Measurements from ENCODE around the gene TMC8. TPM values are rescaled to one million over a fixed set of nuclear protein-coding genes. Genes with fewer than 3 reads are reported as not detected.

TMC8 gene
- total RNA-seq, 1 donor from 2014 or later, result 0.79 TPM

- Mint-ChIP-seq H3K4me3 (peak overlapping the region; percentile 23), H3K27ac (ENCODE audit: unreplicated experiment) (no peak overlapping the region), H3K9me3 (no peaks in the 10 kb centered on the region), H3K27me3 (ENCODE audit: low read depth) (peaks cover 30% of the 10 kb centered on the region), H3K36me3 (ENCODE audit: low read depth) (no peaks in the 10 kb centered on the region), H3K4me1 (peaks cover 14% of the 10 kb centered on the region)
- DNase-seq (ENCODE audit: low read depth, low spot score), result peak; percentile 40
- TF ChIP-seq CTCF (conservative IDR thresholded peaks at IDR 0.05), result peak; percentile 58
Measured at GRCh38 chr17:78133971-78134898, 3.7 kb downstream of the TMC8 start.

DNA sequence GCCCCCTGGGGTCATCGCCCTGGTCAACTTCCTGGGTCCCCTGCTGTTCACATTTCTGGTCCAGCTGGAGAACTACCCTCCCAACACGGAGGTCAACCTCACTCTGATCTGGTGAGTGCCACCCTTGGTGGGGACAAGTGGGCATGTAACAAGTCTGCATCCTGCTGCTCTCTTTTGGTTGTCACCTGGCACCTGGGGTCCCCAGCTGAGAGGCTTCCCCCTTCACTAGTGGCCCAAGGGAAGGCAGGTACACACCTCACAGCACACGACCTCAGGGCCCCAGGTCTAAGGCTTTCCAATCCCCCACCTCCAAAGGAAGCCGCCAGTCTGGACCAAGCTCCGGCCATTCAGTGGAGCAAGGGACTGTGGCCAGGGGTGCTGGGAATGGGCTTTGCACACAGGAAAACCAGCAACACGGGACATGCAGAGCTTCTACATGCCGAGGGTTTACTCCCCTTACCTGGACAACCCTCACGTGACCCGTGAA is 4.4 kb downstream of the TMC8 start:
- Mint-ChIP-seq H3K36me3 (ENCODE audit: low read depth) (no peaks in the 10 kb centered on the region), H3K27ac (ENCODE audit: unreplicated experiment) (no peak overlapping the region), H3K4me1 (peaks cover 10% of the 10 kb centered on the region), H3K4me3 (no peak overlapping the region), H3K9me3 (no peaks in the 10 kb centered on the region), H3K27me3 (ENCODE audit: low read depth) (peaks cover 27% of the 10 kb centered on the region)
- no peak for DNase-seq (ENCODE audit: low read depth, low spot score)
- TF ChIP-seq CTCF (conservative IDR thresholded peaks at IDR 0.05), result no peak

DNA sequence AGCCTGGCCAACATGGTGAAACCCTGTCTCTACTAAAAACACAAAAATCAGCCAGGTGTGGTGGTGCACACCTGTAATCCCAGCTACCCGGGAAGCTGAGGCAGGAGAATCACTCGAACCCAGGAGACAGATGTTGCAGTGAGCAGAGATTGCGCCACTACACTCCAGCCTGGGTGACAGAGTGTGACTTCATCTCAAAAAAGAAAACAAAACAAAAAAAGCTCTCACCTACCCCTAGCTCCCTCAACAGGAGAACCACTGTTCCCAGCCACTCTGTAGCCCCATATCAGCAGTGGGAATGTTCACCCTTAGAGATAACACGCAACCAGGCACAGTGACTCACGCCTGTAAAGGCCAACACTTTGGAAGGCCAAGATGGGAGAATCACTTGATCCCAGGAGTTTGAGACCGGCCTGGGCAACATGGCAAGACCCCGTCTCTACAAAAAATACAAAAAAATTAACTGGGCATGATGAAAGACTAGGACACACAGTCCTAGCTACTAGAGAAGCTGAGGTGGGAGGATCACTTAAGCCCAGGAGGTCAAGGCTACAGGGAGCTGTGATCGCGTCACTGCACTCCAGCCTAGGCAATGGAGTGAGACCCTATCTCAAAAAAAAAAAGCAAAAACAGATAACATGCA is 5.4 kb downstream of the TMC8 start:
- no peak for TF ChIP-seq CTCF (conservative IDR thresholded peaks at IDR 0.05)
- DNase-seq (ENCODE audit: low read depth, low spot score), result no peak
- peaks cover 3% of the 10 kb centered on the region for H3K9me3 Mint-ChIP-seq
- H3K4me1 Mint-ChIP-seq, result peaks cover 6% of the 10 kb centered on the region
- peak overlapping the region; percentile 45 for H3K27ac Mint-ChIP-seq (ENCODE audit: unreplicated experiment)
- H3K36me3 Mint-ChIP-seq (ENCODE audit: low read depth), result no peaks in the 10 kb centered on the region
- H3K27me3 Mint-ChIP-seq (ENCODE audit: low read depth), result peaks cover 22% of the 10 kb centered on the region
- H3K4me3 Mint-ChIP-seq, result no peak overlapping the region

DNA sequence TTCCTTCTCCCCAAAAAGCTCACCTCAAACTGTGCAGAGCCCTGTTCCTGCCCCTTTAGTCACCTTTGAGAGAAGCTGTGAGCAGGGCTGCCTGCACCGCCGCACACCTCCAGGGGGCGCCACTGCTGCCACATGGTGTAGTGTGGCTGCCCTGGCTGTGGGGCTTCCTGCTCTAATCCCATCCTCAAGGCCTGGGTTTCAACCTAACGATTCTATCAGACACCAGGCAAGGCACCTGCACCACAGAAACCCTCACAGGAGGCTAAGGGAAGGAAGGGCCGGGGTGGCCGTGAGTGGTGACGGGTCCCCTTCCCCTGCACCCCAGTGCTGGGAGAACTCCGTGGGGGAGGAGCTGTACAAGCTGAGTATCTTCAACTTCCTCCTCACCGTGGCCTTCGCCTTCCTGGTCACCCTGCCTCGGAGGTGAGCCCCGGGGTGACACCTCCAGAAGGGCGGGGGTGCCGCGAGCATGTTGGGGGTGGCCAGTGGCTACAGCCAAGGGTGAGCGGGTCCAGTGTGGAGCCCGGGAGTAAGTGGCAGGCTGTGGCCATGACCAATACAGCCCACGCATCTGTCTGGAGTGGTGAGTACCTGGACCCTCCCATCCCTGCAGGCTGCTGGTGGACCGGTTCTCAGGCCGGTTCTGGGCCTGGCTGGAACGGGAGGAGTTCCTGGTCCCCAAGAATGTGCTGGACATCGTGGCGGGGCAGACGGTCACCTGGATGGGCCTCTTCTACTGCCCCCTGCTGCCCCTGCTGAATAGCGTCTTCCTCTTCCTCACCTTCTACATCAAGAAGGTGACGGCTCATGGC is 7.0 kb downstream of the TMC8 start:
- Mint-ChIP-seq H3K27me3 (ENCODE audit: low read depth) (peaks cover 18% of the 10 kb centered on the region), H3K9me3 (peaks cover 3% of the 10 kb centered on the region), H3K4me1 (peaks cover 6% of the 10 kb centered on the region), H3K36me3 (ENCODE audit: low read depth) (no peaks in the 10 kb centered on the region), H3K4me3 (no peak overlapping the region), H3K27ac (ENCODE audit: unreplicated experiment) (no peak overlapping the region)
- no peak for DNase-seq (ENCODE audit: low read depth, low spot score)
- TF ChIP-seq CTCF (conservative IDR thresholded peaks at IDR 0.05), result peak; percentile 56

Measured in neural crest cell (in vitro differentiated cells).